Fibroblast of lung (primary cell): ENCODE results near the gene CAMK1D. TPM values are rescaled to one million over a fixed set of nuclear protein-coding genes. Genes with fewer than 3 reads are reported as not detected.

Experiments used
- DNase-seq, 2 donors: peaks; one replicate each; pipeline versions ENCODE4 v3.0.0 to v3.0.0-alpha.2; 2010; ENCODE audit warnings: low read depth in 2 of 2
- H2AFZ ChIP-seq: 2 replicates; pipeline ENCODE4 v1.5.1; 2012; ENCODE audit warnings: low read length, control low read depth, inconsistent platforms
- H3K27ac ChIP-seq: 2 replicates; pipeline ENCODE4 v1.5.1; 2011; ENCODE audit warnings: low read length, control low read depth; ENCODE audit not compliant: insufficient read depth
- H3K27me3 ChIP-seq: 2 replicates; pipeline ENCODE4 v1.5.1; 2011; ENCODE audit warnings: mild to moderate bottlenecking, low read length; ENCODE audit not compliant: control insufficient read depth, insufficient read depth
- H3K36me3 ChIP-seq: 2 replicates; pipeline ENCODE4 v1.5.1; 2011; ENCODE audit warnings: low read length; ENCODE audit not compliant: control insufficient read depth, insufficient read depth
- H3K4me1 ChIP-seq: 2 replicates; pipeline ENCODE4 v1.5.1; 2011; ENCODE audit warnings: low read length; ENCODE audit not compliant: control insufficient read depth, insufficient read depth; ENCODE audit errors: extremely low read depth
- H3K4me2 ChIP-seq: 2 replicates; pipeline ENCODE4 v1.5.1; 2011; ENCODE audit warnings: low read length, control low read depth; ENCODE audit not compliant: insufficient read depth; ENCODE audit errors: extremely low read depth
- H3K4me3 ChIP-seq, 4 experiments: fragments of 200-600 bp in 1 of 4; sonication (generic) in 1 of 4; replicated peaks in 1 of 4; 2 replicates each; pipeline ENCODE4 v1.5.1; 2011 to 2016; ENCODE audit warnings: low read length in 4 of 4, low read depth in 3 of 4, mild to moderate bottlenecking in 3 of 4, control low read depth in 2 of 4, inconsistent platforms in 1 of 4, mixed read lengths in 1 of 4; ENCODE audit not compliant: insufficient read depth in 1 of 4; ENCODE audit errors: control extremely low read depth in 1 of 4
- H3K79me2 ChIP-seq: 2 replicates; pipeline ENCODE4 v1.5.1; 2012; ENCODE audit warnings: mild to moderate bottlenecking, low read length, inconsistent platforms; ENCODE audit not compliant: control insufficient read depth, insufficient read depth
- H3K9ac ChIP-seq: 2 replicates; pipeline ENCODE4 v1.5.1; 2011; ENCODE audit warnings: mild to moderate bottlenecking, low read length, control low read depth; ENCODE audit not compliant: insufficient read depth
- H3K9me3 ChIP-seq: 2 replicates; pipeline ENCODE4 v1.5.1; 2012; ENCODE audit warnings: low read depth, low read length; ENCODE audit not compliant: control insufficient read depth, insufficient read depth
- H4K20me1 ChIP-seq: 2 replicates; pipeline ENCODE4 v1.5.1; 2011; ENCODE audit warnings: low read length; ENCODE audit not compliant: control insufficient read depth, insufficient read depth; ENCODE audit errors: extremely low read depth
- CTCF ChIP-seq, 2 donors: IDR thresholded peaks in 1 of 2; conservative IDR thresholded peaks in 1 of 2; 1 replicate in 1 of 2; 2 replicates in 1 of 2; pipeline ENCODE4 v1.5.1; 2011 to 2012; ENCODE audit warnings: low read length in 2 of 2, control low read depth in 1 of 2, inconsistent platforms in 1 of 2, low read depth in 1 of 2, mild to moderate bottlenecking in 1 of 2
- EZH2 ChIP-seq: IDR thresholded peaks from 2 replicates; pipeline ENCODE4 v1.5.1; 2012; ENCODE audit warnings: low read length, control low read depth, mild to moderate bottlenecking; ENCODE audit errors: missing control alignments
- polyA plus RNA-seq, 2 donors: library from polyadenylated mRNA; depleted of rRNA in 1 of 2; stranded (reverse) in 1 of 2; unstranded in 1 of 2; fragments of >200 nt; gene quantifications; 2 replicates each; pipeline ENCODE4 v1.2.1, GENCODE V29; 2011 to 2012; ENCODE audit warnings: missing spikeins in 1 of 2
- total RNA-seq: library from RNA; depleted of rRNA; stranded (reverse); fragments of >200 nt; gene quantifications from 2 replicates; pipeline ENCODE4 v1.2.1, GENCODE V29; 2014

CAMK1D gene
- total and polyA plus RNA-seq, 2 donors (not counting 1 experiment from before 2014, with no cell fraction given): 2.3 TPM

GRCh38 chr10:12479437-12479844 is 130.1 kb downstream of the CAMK1D start:
- H3K4me3 ChIP-seq: no peak overlapping the region
- no peak overlapping the region for H3K4me2 ChIP-seq
- H2AFZ ChIP-seq: no peak overlapping the region
- H3K36me3 ChIP-seq: no peaks in the 10 kb centered on the region
- H4K20me1 ChIP-seq: no peaks in the 10 kb centered on the region
- no peak for DNase-seq
- H3K27me3 ChIP-seq: no peaks in the 10 kb centered on the region
- no peaks in the 10 kb centered on the region for H3K79me2 ChIP-seq
- H3K27ac ChIP-seq: no peak overlapping the region
- no peak overlapping the region for H3K9ac ChIP-seq
- no peaks in the 10 kb centered on the region for H3K4me1 ChIP-seq
- no peak for TF ChIP-seq EZH2
- TF ChIP-seq CTCF (conservative IDR thresholded peaks at IDR 0.05 in 1 of 2, IDR thresholded peaks at IDR 0.05 in 1 of 2; ENCODE audit: low read depth in 1 of 2, low read length in 2 of 2): no peak
- H3K9me3 ChIP-seq: no peaks in the 10 kb centered on the region

DNA sequence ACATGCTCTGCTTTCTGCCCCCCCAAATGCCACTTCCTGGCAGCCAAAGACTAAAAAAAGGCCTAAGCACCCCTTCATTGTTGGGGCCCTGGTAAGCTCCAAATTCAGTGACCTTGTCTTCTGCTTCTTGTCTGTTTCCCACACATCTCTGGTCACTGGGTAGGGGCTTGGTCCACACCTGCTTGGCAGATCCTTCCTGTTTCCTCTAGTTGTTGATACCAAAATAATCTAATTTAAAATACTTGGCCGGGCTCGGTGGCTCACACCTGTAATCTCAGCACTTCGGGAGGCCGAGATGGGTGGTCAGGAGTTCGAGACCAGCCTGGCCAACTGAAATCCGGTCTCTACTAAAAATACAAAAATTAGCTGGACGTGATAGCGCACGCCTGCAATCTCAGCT is 130.6 kb downstream of the CAMK1D start:
- TF ChIP-seq EZH2 (no peak), CTCF (conservative IDR thresholded peaks at IDR 0.05 in 1 of 2, IDR thresholded peaks at IDR 0.05 in 1 of 2; ENCODE audit: low read depth in 1 of 2, low read length in 2 of 2) (no peak)
- DNase-seq: no peak

GRCh38 chr10:12480440-12480839 is 131.1 kb downstream of the CAMK1D start:
- no peaks in the 10 kb centered on the region for H3K9me3 ChIP-seq
- H3K79me2 ChIP-seq: no peaks in the 10 kb centered on the region
- no peak overlapping the region for H3K27ac ChIP-seq
- H3K4me2 ChIP-seq: no peak overlapping the region
- TF ChIP-seq EZH2 (no peak), CTCF (conservative IDR thresholded peaks at IDR 0.05 in 1 of 2, IDR thresholded peaks at IDR 0.05 in 1 of 2; ENCODE audit: low read depth in 1 of 2, low read length in 2 of 2) (no peak)
- no peak overlapping the region for H3K9ac ChIP-seq
- no peaks in the 10 kb centered on the region for H3K36me3 ChIP-seq
- H2AFZ ChIP-seq: no peak overlapping the region
- DNase-seq: no peak
- H4K20me1 ChIP-seq: no peaks in the 10 kb centered on the region
- H3K4me1 ChIP-seq: no peaks in the 10 kb centered on the region
- H3K4me3 ChIP-seq: no peak overlapping the region
- no peaks in the 10 kb centered on the region for H3K27me3 ChIP-seq

More for the DNA sequence above, 130.6 kb downstream of the CAMK1D start:
- no peak overlapping the region for H3K4me3 ChIP-seq
- no peak overlapping the region for H3K27ac ChIP-seq
- no peaks in the 10 kb centered on the region for H3K79me2 ChIP-seq
- no peaks in the 10 kb centered on the region for H3K27me3 ChIP-seq
- H3K9me3 ChIP-seq: no peaks in the 10 kb centered on the region
- H3K9ac ChIP-seq: no peak overlapping the region
- no peaks in the 10 kb centered on the region for H3K4me1 ChIP-seq
- H3K4me2 ChIP-seq: no peak overlapping the region
- no peaks in the 10 kb centered on the region for H4K20me1 ChIP-seq
- H2AFZ ChIP-seq: no peak overlapping the region
- no peaks in the 10 kb centered on the region for H3K36me3 ChIP-seq
